Stomach smooth muscle (tissue), 2 donors: ENCODE measurements around the gene RASGRP3.

Experiments used
- H3K27ac ChIP-seq: one replicate; pipeline ENCODE4 v1.7.0; 2013; ENCODE audit warnings: mild to moderate bottlenecking, low read length, inconsistent platforms
- H3K27me3 ChIP-seq, 2 donors: one replicate each; pipeline ENCODE4 v1.7.0; 2013; ENCODE audit warnings: low read length in 2 of 2; ENCODE audit not compliant: insufficient read depth in 2 of 2, control insufficient read depth in 1 of 2
- H3K36me3 ChIP-seq, 2 donors: one replicate each; pipeline ENCODE4 v1.7.0; 2013; ENCODE audit warnings: low read length in 2 of 2; ENCODE audit not compliant: control insufficient read depth in 2 of 2, insufficient read depth in 2 of 2
- H3K4me1 ChIP-seq: one replicate; pipeline ENCODE4 v1.7.0; 2013; ENCODE audit warnings: low read length; ENCODE audit not compliant: control insufficient read depth, insufficient read depth
- H3K4me3 ChIP-seq, 2 donors: one replicate each; pipeline ENCODE4 v1.7.0; 2013; ENCODE audit warnings: low read length in 2 of 2
- H3K9ac ChIP-seq, 2 donors: one replicate each; pipeline ENCODE4 v1.7.0; 2013; ENCODE audit warnings: low read length in 2 of 2, mild to moderate bottlenecking in 1 of 2
- H3K9me3 ChIP-seq, 2 donors: one replicate each; pipeline ENCODE4 v1.7.0; 2013; ENCODE audit warnings: low read length in 2 of 2; ENCODE audit not compliant: control insufficient read depth in 2 of 2
- donor health status: healthy.
- donor health status: Pancreatic carcinoma.

RASGRP3 gene

DNA sequence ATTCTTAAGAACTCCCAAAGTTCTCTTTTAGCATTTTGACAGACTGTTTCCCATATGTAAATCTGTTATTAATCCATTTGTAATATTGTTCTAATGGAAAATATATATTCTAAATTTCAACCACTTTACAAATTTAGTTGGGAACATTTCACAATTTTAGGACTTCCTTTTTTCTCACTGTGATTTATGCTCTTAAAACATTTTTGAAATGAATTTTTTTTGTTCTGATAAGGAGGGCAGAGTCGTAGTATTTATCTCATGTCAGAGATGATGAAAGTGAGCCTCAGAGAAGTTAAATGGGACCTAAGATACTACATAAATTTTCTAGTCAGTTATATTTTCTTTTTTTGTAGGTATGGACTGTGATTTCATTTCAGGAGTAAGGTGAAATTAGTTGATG lies 26.6 kb downstream of the RASGRP3 start:
- H3K4me3 ChIP-seq, result no peak overlapping the region
- H3K9ac ChIP-seq, result no peak overlapping the region
- no peaks in the 10 kb centered on the region for H3K36me3 ChIP-seq
- H3K4me1 ChIP-seq, result no peaks in the 10 kb centered on the region
- no peak overlapping the region for H3K27ac ChIP-seq
- H3K27me3 ChIP-seq, result no peaks in the 10 kb centered on the region
- H3K9me3 ChIP-seq, result no peaks in the 10 kb centered on the region

DNA sequence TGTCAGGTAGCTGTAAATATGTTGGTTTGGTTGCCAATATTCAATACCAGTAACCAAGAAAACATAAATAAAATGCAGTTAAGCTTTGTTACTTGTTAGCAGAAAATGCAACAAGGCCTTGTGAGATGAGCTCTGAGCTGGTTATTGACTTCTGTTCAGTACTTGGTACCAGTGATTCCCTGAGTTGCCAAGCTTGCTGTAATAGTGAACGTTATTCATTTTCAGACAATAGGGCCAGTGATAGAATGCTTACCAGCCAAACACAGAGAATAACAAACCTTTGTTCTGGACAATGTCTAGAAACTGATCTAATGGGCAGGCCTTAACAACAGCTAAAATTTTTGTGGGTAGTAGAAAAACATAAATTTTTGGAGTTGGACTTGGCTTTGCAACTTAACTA lies 29.5 kb downstream of the RASGRP3 start:
- H3K27ac ChIP-seq, result no peak overlapping the region
- H3K4me3 ChIP-seq, result no peak overlapping the region
- no peaks in the 10 kb centered on the region for H3K4me1 ChIP-seq
- no peaks in the 10 kb centered on the region for H3K9me3 ChIP-seq
- H3K27me3 ChIP-seq, result no peaks in the 10 kb centered on the region
- H3K36me3 ChIP-seq, result no peaks in the 10 kb centered on the region
- no peak overlapping the region for H3K9ac ChIP-seq

DNA sequence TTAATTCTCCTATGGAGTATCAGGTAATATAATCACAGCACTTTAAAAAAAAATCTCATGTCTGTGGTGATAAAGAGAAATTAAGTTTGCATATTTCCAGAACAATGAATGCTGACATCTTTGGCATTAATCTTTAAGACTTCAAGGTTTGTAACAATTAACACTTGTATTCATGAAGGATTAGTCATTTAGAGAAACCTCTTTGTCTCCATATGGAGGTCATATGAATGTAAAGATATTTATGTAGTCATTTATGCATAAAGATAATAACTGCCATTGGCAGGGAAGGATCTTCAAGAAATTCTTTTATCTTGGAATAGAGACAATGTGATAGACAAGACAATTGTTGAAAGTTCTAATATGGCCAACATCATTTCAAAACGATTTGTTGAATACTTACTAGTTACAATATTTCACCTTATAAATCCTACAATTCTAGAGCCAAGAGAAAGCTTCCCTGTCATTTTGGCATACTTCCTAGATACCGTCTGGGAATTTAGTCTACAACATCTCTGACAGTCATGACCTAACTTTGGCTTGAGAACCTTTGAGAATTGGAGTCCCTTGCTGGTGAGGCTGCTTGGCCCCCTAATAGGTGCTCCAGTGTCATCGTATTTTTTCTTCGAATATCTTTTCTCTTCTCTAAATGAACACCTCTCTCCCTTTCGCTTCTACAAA lies 33.6 kb downstream of the RASGRP3 start:
- Histone ChIP-seq H3K9me3 (no peaks in the 10 kb centered on the region), H3K4me1 (no peaks in the 10 kb centered on the region), H3K36me3 (no peaks in the 10 kb centered on the region), H3K9ac (no peak overlapping the region), H3K4me3 (no peak overlapping the region), H3K27me3 (no peaks in the 10 kb centered on the region), H3K27ac (no peak overlapping the region)

DNA sequence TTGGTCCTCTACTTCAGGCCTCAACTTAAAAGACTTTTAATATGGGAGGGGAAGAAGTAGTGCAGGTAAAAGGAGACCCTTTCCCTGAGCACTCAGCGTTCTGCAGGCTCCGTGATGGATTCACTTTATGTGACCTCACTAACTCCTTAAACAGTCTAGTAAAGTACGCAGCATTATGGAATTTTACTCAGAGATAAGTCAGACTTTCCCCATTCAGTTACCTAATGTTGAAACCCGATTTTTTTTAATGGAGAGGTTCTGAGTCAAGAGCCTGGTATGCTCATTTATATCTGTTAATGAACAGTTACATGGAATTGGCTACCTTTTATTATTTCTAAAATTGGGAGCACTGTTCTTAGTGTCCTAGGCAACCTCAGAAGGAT lies 34.1 kb downstream of the RASGRP3 start:
- Histone ChIP-seq H3K27me3 (no peaks in the 10 kb centered on the region), H3K36me3 (no peaks in the 10 kb centered on the region), H3K27ac (no peak overlapping the region), H3K9me3 (no peaks in the 10 kb centered on the region), H3K9ac (no peak overlapping the region), H3K4me1 (no peaks in the 10 kb centered on the region), H3K4me3 (no peak overlapping the region)

DNA sequence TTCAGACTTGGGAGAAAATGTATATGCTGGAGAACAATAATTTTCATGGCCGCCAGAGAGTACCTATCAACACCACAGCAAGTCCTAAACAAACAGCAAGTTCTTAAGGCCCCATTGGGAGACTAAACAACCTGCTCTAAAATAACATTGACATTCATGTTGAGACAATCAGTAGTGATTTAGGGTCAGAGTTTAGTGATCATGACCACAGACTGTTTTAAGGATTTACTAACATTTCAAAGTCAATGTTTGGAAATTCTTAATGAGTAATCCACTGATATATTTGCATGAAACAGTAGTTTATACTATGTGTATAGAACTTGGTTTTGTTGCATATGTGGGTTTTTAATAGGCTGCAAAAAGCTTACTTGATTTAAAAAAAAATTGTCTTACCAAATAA lies 34.7 kb downstream of the RASGRP3 start:
- Histone ChIP-seq H3K36me3 (no peaks in the 10 kb centered on the region), H3K4me3 (no peak overlapping the region), H3K27me3 (no peaks in the 10 kb centered on the region), H3K9ac (no peak overlapping the region), H3K9me3 (no peaks in the 10 kb centered on the region), H3K4me1 (no peaks in the 10 kb centered on the region), H3K27ac (no peak overlapping the region)

DNA sequence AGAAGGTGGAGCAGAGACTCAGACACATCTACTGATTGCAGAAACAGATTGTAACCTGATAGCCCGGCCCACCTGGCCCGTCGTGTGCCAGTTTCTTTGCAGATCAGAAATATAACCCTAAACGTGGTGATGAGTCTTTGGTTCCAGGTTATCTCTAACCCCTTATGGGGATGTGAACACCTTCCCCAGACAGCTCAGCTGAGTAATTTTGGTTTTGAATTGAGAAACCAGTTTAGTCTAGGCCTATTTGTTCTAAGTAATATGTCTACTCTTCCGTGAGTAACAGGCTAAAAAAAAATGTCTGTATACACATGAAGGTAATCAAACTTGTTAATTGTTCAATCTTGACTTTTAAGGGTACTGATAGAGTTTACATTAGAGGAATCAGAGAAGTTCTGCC lies 35.7 kb downstream of the RASGRP3 start:
- Histone ChIP-seq H3K9ac (no peak overlapping the region), H3K27me3 (no peaks in the 10 kb centered on the region), H3K4me1 (no peaks in the 10 kb centered on the region), H3K36me3 (no peaks in the 10 kb centered on the region), H3K27ac (no peak overlapping the region), H3K9me3 (no peaks in the 10 kb centered on the region), H3K4me3 (no peak overlapping the region)

DNA sequence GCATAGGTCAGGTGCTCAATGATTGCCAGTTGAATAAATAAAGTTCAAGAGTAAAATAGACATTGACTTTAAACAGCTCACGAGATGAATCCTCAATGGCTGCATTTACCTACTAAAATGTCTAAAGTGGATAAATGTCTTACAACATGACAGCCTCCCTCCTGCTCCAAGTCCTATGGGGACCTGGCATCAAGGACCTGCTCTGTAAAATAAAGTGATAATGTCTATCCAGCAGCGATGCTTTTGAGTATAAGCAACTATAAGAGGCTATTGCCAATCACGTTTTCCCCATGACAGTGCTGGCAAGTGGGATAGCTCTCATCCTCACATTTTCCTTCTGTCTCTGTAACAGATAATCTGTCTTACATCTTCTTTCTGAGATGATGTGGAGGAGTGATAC lies 37.0 kb downstream of the RASGRP3 start:
- no peaks in the 10 kb centered on the region for H3K27me3 ChIP-seq
- H3K9ac ChIP-seq, result no peak overlapping the region
- no peaks in the 10 kb centered on the region for H3K4me1 ChIP-seq
- no peaks in the 10 kb centered on the region for H3K9me3 ChIP-seq
- no peak overlapping the region for H3K4me3 ChIP-seq
- no peak overlapping the region for H3K27ac ChIP-seq
- H3K36me3 ChIP-seq, result no peaks in the 10 kb centered on the region

DNA sequence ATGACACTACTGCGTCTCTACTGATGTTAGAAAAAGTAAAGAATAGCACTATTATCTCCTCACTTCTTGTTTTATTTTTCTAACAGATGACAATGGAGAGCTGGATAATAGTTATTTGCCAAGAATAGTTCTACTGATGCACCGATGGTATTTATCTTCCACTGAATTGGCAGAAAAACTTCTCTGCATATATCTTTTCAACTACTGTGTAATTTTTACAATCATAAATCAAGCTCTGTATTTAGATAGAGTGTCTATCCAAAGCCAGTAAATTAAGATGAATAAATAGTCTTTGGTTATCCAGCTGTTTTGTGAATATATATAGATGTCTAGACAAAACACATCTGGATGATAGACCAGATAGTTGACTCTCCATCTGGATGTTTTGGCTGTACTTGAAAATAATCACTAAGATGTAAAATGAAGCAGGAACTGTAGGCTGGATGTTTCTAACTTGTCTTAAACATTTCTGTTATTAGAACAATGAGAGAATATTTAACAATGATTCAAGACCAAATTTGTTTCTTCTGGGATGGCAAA lies 40.1 kb downstream of the RASGRP3 start:
- Histone ChIP-seq H3K9me3 (no peaks in the 10 kb centered on the region), H3K27me3 (no peaks in the 10 kb centered on the region), H3K9ac (no peak overlapping the region), H3K4me1 (no peaks in the 10 kb centered on the region), H3K27ac (no peak overlapping the region), H3K36me3 (no peaks in the 10 kb centered on the region), H3K4me3 (no peak overlapping the region)

DNA sequence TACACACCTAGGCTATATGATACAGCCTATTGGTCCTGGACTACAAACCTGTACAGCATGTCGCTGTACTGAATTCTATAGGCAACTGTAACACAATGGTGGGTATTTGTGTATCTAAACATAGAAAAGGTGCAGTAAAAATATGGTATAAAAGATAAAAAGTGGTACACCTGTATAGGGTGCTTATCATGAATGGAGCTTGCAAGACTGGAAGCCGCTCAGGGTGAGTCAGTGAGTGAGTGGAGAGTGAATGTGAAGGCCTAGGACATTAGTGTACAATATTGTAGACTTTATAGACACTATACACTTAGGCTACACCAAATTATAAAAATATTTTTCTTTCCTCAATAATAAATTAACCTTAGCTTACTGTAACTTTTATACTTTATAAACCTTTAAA lies 41.8 kb downstream of the RASGRP3 start:
- Histone ChIP-seq H3K4me1 (peaks cover 4% of the 10 kb centered on the region), H3K4me3 (no peak overlapping the region), H3K36me3 (no peaks in the 10 kb centered on the region), H3K9ac (no peak overlapping the region), H3K27me3 (no peaks in the 10 kb centered on the region), H3K27ac (no peak overlapping the region), H3K9me3 (no peaks in the 10 kb centered on the region)

DNA sequence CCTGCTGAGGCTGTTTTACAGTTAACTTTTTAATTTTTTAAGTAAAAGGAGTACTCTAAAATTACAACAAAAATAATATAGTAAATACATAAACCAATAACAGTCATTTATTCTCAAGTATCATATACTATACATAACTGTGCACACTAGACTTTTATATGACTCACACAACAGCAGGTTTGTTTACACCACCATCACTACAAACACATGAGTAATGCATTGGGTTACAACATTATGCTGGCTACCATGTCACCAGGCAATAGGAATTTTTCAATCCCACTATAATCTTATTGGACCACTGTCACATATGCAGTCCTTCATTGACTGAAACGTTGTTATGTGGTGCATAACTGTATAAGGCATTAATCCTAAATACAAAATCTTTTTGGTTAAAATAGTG lies 42.5 kb downstream of the RASGRP3 start:
- H3K4me3 ChIP-seq, result no peak overlapping the region
- H3K9ac ChIP-seq, result no peak overlapping the region
- H3K36me3 ChIP-seq, result no peaks in the 10 kb centered on the region
- H3K27ac ChIP-seq, result no peak overlapping the region
- H3K9me3 ChIP-seq, result no peaks in the 10 kb centered on the region
- H3K4me1 ChIP-seq, result peaks cover 4% of the 10 kb centered on the region
- no peaks in the 10 kb centered on the region for H3K27me3 ChIP-seq

DNA sequence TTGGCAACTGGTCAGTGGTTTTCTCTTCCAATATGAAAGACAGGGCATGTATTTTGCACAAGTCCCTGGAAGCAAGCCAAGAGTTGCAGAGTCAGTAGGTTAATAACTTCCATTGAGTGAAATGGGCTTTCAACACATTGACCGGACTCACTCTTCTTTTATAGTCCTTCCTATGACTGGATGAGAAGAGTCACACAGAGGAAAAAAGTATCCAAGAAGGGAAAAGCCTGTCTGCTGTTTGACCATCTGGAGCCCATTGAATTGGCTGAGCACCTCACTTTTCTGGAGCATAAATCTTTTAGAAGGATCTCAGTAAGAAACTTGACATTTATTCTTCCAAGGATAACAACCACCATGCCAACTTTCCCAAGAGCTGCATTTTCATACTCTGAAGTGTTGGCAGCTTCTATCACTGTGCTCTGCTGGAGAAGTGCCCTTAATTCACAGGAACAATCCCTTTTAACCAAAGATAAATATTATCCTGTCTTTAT lies 45.4 kb downstream of the RASGRP3 start:
- Histone ChIP-seq H3K27ac (no peak overlapping the region), H3K4me3 (no peak overlapping the region)

More for the DNA sequence above, 45.4 kb downstream of the RASGRP3 start:
- H3K9me3 ChIP-seq, result no peaks in the 10 kb centered on the region
- no peaks in the 10 kb centered on the region for H3K27me3 ChIP-seq
- no peaks in the 10 kb centered on the region for H3K36me3 ChIP-seq
- no peak overlapping the region for H3K9ac ChIP-seq
- H3K4me1 ChIP-seq, result peaks cover 4% of the 10 kb centered on the region
